HepG2 (cell line): ENCODE results near the gene MLLT10. TPM values are rescaled to one million over a fixed set of nuclear protein-coding genes. Genes with fewer than 3 reads are reported as not detected.

Experiments
- BCLAF1 ChIP-seq: fragments of 450-650 bp; IDR thresholded peaks from 2 replicates; pipeline ENCODE4 v1.6.1; 2017; ENCODE audit warnings: mild to moderate bottlenecking
- BORCS8-MEF2B ChIP-seq: sonication (generic); formaldehyde crosslinking; IDR thresholded peaks from 2 replicates; pipeline ENCODE4 v1.8.0; 2022; ENCODE audit warnings: mild to moderate bottlenecking, missing genetic modification reagents
- DMTF1 ChIP-seq: sonication (generic); formaldehyde crosslinking; IDR thresholded peaks from 2 replicates; pipeline ENCODE4 v1.4.0; 2020; ENCODE audit warnings: mild to moderate bottlenecking, missing genetic modification reagents
- DNMT1 ChIP-seq: sonication (generic); formaldehyde crosslinking; IDR thresholded peaks from 2 replicates; pipeline ENCODE4 v1.5.1; 2020; ENCODE audit warnings: mild to moderate bottlenecking, missing genetic modification reagents
- GATAD1 ChIP-seq: IDR thresholded peaks from 2 replicates; pipeline ENCODE4 v1.6.1; 2016; ENCODE audit warnings: missing genetic modification reagents, missing compliant biosample characterization
- HES4 ChIP-seq: sonication (generic); formaldehyde crosslinking; IDR thresholded peaks from 2 replicates; pipeline ENCODE4 v1.9.0; 2021; ENCODE audit warnings: mild to moderate bottlenecking, missing genetic modification reagents, borderline replicate concordance
- HNF1B ChIP-seq: sonication (generic); formaldehyde crosslinking; IDR thresholded peaks from 2 replicates; pipeline ENCODE4 v1.5.1; 2020; ENCODE audit warnings: mild to moderate bottlenecking, moderate library complexity, missing genetic modification reagents
- NCOA1 ChIP-seq: sonication (generic); formaldehyde crosslinking; IDR thresholded peaks from 2 replicates; pipeline ENCODE4 v1.9.0; 2021; ENCODE audit warnings: missing genetic modification reagents
- PHF20 ChIP-seq: sonication (generic); formaldehyde crosslinking; IDR thresholded peaks from 2 replicates; pipeline ENCODE4 v1.5.0; 2020; ENCODE audit warnings: mild to moderate bottlenecking, missing genetic modification reagents
- TFAP4 ChIP-seq: sonication (generic); IDR thresholded peaks from 2 replicates; pipeline ENCODE4 v1.6.1; 2016; ENCODE audit warnings: low read depth, borderline replicate concordance
- YEATS2 ChIP-seq: sonication (generic); formaldehyde crosslinking; IDR thresholded peaks from 2 replicates; pipeline ENCODE4 v1.4.0; 2020; ENCODE audit warnings: missing genetic modification reagents, borderline replicate concordance
- ZBTB26 ChIP-seq: IDR thresholded peaks from 2 replicates; pipeline ENCODE4 v1.6.1; 2016; ENCODE audit warnings: missing compliant biosample characterization, missing genetic modification reagents, borderline replicate concordance
- ZBTB34 ChIP-seq: sonication (generic); formaldehyde crosslinking; IDR thresholded peaks from 2 replicates; pipeline ENCODE4 v1.8.0; 2022; ENCODE audit warnings: mild to moderate bottlenecking, missing genetic modification reagents
- ZNF572 ChIP-seq: sonication (generic); formaldehyde crosslinking; IDR thresholded peaks from 2 replicates; pipeline ENCODE4 v1.5.1; 2020; ENCODE audit warnings: mild to moderate bottlenecking, missing genetic modification reagents
- ZNF800 ChIP-seq: sonication (generic); formaldehyde crosslinking; IDR thresholded peaks from 2 replicates; pipeline ENCODE4 v1.4.0; 2020; ENCODE audit warnings: missing genetic modification reagents
- ZNF841 ChIP-seq: sonication (generic); formaldehyde crosslinking; IDR thresholded peaks from 2 replicates; pipeline ENCODE4 v1.8.1; 2023; ENCODE audit warnings: missing genetic modification reagents, borderline replicate concordance
- polyA plus RNA-seq, 8 experiments: library from polyadenylated mRNA; depleted of rRNA in 3 of 8; stranded (reverse) in 7 of 8; unstranded in 1 of 8; fragments of >200 nt; fragmentation: Illumina TruSeq in 4 of 8; extraction: Trizol in 4 of 8; gene quantifications; 2 replicates each; pipeline versions ENCODE4 v1.2.1 to v1.2.3, GENCODE V29; 2011 to 2016; ENCODE audit warnings: low read depth in 4 of 8, missing spikeins in 1 of 8, mixed read lengths in 1 of 8; ENCODE audit not compliant: insufficient read depth in 1 of 8
- total RNA-seq, 5 experiments: library from RNA; depleted of rRNA; stranded (reverse); fragments of >200 nt; fragmentation: Illumina TruSeq; extraction: Trizol; gene quantifications; 2 replicates each; pipeline ENCODE4 v1.2.3, GENCODE V29; 2016; ENCODE audit warnings: low read depth in 1 of 5

Gene MLLT10
- total and polyA plus RNA-seq, 2 of the 13 experiments (the other 11 are each of a cell fraction or from before 2014, with no cell fraction given): 51.3 to 84.1 TPM

GRCh38 chr10:21495002-21495751 is 38.9 kb upstream of the MLLT10 start (continued):
- no peak for TF ChIP-seq DMTF1 (CRISPR knock-in tag)
- peak; percentile 18 for TF ChIP-seq ZNF800 (CRISPR knock-in tag)
- TF ChIP-seq NCOA1 (CRISPR knock-in tag): peak; percentile 45; the same call in 1 of the 2 replicates
- TF ChIP-seq BORCS8-MEF2B: no peak
- TF ChIP-seq ZBTB34 (CRISPR knock-in tag): no peak
- TF ChIP-seq HNF1B (CRISPR knock-in tag): peak; percentile 81; the same call in 1 of the 2 replicates
- no peak for TF ChIP-seq TFAP4
- no peak for TF ChIP-seq ZBTB26 (CRISPR knock-in tag)
- peak; percentile 31; the same call in 1 of the 2 replicates for TF ChIP-seq ZNF841 (CRISPR knock-in tag)
- TF ChIP-seq BCLAF1: no peak
- TF ChIP-seq YEATS2 (CRISPR knock-in tag): no peak
- peak; percentile 96 for TF ChIP-seq ZNF572 (CRISPR knock-in tag)
- TF ChIP-seq PHF20: 0 out of 2 replicates have a peak, but pooled peaks have one; percentile 53
- no peak for TF ChIP-seq HES4 (CRISPR knock-in tag)
- TF ChIP-seq DNMT1 (CRISPR knock-in tag): no peak
- no peak for TF ChIP-seq GATAD1 (CRISPR knock-in tag)
